Limb (tissue), 2 donors: ENCODE results near the gene PPFIBP1.
"Not testable (repeated sequence)": the region's sequence is repeated elsewhere in the genome, so short reads cannot be mapped to it uniquely, and the experiment has no call there.

Source experiments
- DNase-seq, 2 donors: peaks; one replicate each; pipeline ENCODE4 v3.0.0-alpha.2; 2016; ENCODE audit errors: extremely low spot score in 2 of 2

Gene PPFIBP1

GRCh38 chr12:27566159-27566558 lies 42.2 kb downstream of the PPFIBP1 start:
- no peak for DNase-seq

- DNase-seq = no peak
Measured at GRCh38 chr12:27566626-27567025, 42.6 kb downstream of the PPFIBP1 start.

GRCh38 chr12:27571463-27571862 lies 47.5 kb downstream of the PPFIBP1 start:
- no peak for DNase-seq

DNA sequence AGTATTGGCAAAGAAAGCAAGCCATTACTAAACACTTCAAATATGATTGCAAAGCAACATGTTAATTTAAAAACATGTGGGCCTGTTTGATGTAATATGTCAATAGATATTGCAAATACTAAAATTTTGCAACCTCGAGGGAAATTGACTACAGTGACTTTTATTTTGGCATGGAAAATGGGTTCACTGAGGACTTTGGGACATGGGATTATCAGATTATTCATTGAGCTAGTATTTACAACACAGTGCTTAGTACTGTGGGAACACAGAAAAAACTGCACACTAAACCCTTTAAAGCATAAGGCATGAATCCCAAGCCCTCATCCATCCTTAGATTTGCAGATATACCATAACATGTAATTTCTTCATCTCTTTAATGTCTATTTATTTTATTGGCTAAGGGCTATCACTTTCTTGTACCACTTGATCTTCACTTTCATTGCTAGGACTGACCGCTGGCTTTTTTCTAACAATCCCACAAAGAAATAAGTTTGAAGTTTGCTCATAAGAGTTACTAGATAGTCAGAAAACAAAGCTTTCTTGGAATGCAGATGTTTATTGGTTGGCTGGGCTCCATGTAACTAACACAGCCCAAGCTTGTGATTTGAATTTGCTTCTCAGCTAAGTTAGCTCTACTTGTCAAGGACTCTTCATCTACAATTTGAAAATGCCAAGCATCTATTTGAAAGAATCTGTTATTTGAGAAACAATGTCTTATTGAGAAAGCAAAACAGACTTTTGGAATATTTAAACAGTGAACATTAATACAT lies 48.7 kb downstream of the PPFIBP1 start:
- DNase-seq = no peak

DNA sequence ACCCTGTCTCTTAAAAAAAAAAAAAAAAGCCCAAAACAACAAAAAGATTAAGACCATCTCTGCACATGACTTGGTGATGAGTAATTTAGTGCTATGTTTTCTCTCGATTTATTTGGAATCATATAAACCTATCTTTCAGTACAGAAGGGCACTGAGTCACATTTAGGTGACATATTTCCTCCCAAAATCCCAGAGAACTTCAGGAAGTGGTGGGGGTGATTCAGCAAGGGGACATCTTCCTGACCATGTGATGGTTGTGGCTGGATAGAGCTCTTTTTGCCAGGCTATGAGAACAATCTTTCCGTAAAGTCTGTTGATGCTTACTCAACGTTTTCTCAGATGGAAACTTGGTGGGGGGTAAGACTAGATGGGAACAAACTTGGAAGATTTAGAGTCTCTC lies 50.0 kb downstream of the PPFIBP1 start:
- no peak for DNase-seq

- DNase-seq = no peak
Measured at GRCh38 chr12:27575090-27575761, 51.2 kb downstream of the PPFIBP1 start.

- no peak for DNase-seq
Measured at GRCh38 chr12:27575762-27576118, 51.7 kb downstream of the PPFIBP1 start.

DNA sequence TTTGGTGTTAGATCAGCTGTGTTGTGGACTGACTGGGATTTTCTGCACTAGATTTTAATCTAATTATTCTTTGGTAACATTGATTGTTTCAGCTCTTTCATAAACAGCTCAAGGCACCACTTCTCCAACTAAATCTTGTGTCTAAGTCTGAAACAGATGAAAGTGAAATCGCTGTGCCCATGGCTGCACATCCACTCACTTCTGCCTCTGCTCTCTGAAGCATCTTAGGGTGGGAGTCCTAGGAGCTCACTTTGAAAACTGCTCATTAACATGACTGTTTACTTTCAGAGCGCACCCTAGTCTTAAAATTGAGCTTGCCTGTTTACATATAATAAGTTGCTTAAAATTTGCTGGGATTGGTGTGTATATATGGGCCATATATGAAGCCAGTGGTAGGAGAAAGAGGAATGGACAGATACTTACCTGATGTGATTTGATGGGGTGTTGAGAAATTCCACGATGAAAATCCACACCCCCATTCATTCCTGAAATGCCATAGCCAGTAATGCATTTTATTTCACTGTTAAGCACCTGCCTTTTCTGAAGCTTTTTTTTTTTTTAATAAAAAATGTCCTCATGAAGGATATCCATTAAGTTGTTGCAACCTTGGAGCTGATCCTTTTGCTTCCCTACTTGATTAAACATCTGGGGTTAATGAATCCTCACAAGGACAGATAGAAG lies 52.8 kb downstream of the PPFIBP1 start:
- DNase-seq = no peak

DNA sequence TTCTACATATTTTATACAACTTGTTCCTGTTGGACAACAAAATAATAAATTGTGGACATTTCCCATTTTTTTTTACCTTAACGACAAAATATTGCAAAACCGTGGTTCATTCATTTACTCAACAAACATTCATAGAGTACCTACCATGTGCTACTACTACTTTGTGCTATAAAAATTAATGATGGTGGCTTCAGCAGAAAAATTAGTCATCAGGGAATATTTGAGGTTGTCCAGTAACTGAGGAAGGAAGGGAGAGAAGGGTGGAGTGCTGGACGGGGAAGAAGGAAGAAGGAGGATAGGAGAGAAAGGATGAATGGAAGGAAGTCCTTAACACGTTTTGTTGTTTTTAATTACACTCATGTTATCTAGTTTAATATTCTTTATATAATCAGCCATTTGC lies 53.7 kb downstream of the PPFIBP1 start:
- no peak for DNase-seq

DNA sequence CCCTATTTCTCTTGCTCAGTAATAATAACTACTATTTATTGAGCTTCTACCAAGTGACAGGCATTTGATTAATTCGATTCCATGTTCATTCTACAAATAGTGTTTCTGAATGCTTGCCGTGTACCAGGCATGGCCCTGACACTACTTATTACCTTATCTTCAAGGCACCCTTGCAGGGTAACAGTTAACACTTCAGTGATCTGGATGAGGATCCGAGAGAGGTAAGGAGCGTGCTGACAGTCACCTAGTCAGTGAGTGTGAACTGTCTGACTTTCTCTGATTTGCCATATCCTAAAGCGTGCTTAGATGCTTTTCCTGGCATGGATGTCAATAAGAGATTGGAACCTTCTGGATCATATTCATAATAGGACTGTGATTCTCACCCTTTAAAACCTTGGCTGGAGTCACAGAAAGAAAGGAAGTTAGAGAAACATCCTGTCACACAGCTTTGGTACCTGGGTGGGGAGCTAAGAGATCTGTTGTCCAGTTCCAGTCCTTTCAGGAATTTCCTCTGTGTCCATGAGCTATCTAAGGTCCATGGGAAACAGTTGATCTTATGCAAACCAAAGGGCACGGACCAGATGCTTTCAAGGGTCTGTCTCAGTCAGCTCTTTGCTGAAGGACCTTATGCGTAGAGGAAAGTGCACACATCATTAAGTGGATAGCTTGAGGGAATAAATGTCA lies 54.8 kb downstream of the PPFIBP1 start:
- no peak for DNase-seq

GRCh38 chr12:27580561-27581330 lies 56.7 kb downstream of the PPFIBP1 start:
- DNase-seq = no peak

GRCh38 chr12:27581331-27581671 lies 57.3 kb downstream of the PPFIBP1 start:
- not testable (repeated sequence) for DNase-seq

DNA sequence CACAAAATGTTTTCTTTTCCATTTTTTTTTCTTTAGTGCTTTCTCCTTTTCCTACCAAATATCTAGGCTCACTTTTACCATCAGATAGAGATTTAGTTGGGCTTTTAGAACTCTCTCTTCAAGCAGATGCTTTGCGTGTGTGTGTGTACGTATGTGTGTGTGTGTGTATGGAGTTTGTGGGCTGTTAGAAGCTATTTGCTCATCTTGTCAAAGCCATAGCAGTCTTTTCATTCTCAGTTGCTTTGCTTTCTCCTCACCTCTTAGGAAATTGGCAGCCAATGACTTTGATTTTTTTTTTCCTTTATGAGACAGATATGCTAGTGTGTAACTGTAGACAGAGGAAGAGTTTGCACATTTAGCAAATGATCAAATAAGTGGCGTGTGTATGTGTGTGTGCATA lies 57.8 kb downstream of the PPFIBP1 start:
- not testable (repeated sequence) for DNase-seq

DNA sequence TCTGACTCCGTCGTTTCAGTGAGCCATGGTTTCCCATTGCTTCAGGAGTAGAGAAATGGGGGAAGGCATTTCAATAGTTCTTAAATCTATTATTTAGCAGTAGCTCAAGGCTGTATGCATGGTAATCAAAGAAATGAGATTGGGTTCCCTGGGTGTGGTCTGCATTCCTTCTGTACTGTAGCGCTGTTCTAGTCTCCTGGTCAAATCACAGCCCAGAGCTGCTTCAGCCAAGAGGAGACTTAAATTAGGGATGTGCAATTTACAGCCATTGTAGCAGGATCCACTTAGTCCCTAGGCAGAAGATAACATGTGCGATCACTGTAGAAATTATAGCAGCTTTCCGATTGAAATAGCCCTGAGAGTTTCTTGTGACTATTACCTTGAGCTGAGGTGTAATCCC lies 58.4 kb downstream of the PPFIBP1 start:
- not testable (repeated sequence) for DNase-seq

DNA sequence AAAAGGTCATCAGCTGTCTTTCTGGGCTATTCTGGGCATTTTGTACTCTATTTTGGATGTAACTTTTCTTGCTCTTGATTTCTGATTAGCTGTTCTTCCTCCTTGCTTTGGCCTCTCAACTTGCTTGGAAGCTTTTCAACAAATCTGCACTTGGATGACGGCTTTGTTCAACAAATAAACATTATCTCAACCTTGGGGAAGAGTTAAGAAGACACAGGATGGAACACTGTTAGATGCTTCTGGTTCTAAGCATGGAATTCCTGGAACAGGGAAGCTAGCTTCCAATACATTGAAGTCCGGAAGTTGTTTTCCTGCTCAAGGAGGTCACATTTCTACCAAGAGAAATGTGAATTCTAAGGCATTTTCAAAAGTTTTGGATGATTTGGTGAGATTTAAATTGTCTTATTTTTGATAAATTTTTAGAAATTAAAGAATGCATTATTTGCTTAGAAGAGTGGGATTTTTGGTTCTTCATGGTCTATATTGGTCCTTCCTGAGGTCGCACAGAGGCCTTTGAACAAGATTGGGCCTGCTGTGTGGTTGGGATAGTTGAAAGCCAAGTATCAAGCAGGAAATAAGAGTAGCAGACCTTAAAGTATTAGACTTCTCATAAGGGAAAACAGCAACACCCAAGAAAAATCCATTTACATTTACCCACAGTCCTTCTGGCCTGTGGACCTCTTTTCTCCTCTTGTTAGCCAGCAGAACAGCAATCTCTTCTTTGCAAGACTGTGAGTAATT lies 59.2 kb downstream of the PPFIBP1 start:
- no peak for DNase-seq

DNA sequence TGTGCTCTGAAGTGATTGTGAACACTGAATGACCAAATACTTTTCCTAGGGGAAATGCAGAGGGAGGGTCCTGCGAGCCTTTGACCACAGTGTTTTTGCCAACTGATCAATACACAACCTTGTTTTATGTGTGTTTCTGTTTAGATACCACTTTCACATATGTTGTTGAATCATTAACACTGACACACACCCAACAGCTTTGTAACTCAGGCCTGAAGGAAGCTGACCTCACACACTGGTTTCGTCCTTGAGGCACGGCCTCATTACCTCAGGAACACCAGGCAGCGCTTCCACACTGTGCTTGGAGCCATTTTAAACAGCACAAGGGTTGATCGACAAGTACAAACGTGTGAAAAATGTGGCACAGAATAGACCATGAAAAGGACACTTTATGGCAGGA lies 60.0 kb downstream of the PPFIBP1 start:
- DNase-seq = no peak

GRCh38 chr12:27585739-27586265 lies 61.8 kb downstream of the PPFIBP1 start:
- no peak for DNase-seq

DNA sequence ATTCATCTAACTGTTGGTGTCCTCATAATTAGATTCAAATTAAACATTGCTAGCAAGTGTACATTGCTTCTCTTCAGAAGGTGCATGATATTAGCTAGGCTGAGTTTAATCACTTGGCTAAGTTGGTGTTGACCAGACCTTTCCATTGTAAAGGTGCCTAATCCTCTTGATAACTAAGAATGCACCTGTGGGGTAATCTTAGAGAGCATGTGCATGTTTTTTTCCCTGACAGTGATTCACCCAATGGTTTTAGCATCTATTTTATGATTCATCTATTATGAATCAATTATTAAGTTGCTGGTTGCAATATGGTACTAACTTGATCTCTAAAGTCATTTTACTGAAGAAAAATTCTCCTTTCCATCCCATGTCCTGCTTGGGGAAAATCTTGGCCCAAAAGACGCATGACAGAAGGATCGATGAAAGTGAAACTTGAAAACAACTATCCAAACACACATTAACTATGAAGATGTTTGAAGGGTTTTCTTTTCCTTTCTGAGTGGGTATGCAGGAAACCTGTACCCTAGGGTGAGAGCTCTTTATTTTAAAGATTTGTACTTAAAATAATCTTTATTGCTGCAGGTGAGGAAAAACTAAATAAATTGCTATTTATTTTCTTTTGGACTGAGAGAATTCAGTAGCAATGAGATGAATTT lies 64.2 kb downstream of the PPFIBP1 start:
- not testable (repeated sequence) for DNase-seq

GRCh38 chr12:27588776-27589175 lies 64.8 kb downstream of the PPFIBP1 start:
- no peak for DNase-seq

DNA sequence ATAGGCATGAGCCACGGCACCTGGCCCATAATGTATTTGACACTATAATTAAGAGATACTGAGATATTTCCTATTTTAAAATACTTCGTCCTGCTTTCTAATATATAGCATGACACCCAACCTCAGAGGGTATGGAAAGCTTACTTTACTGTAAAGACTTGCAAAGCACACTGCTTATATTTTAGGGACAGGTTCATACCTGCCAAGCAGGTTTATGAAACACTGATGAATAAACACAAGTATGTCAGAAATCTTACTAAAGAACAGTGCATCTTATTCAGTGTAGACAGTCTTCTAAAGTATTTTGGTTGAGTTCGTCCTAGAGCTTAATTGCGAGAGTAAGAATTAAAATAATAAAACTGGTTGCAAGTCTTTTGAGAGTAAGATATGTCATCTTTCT lies 65.4 kb downstream of the PPFIBP1 start:
- no peak for DNase-seq
